DOHH2 (cell line): ENCODE measurements around the gene ADAMTS16.

Experiments used
- H3F3A ChIP-seq: fragments of 200-600 bp; sonication (generic), shearing (Covaris generic); 2 replicates; pipeline ENCODE4 v1.6.0; 2016; ENCODE audit warnings: antibody characterized with exemption, mild to moderate bottlenecking; ENCODE audit not compliant: control insufficient read depth, insufficient read depth
- H3K27ac ChIP-seq: fragments of 200-600 bp; sonication (generic); 2 replicates; pipeline ENCODE4 v1.5.1; 2014; ENCODE audit warnings: low read depth, mild to moderate bottlenecking, low read length, moderate library complexity
- H3K27me3 ChIP-seq: fragments of 200-600 bp; sonication (generic); 2 replicates; pipeline ENCODE4 v1.6.1; 2014; ENCODE audit warnings: mild to moderate bottlenecking, low read length, mixed read lengths; ENCODE audit not compliant: control insufficient read depth
- H3K36me3 ChIP-seq: fragments of 200-600 bp; sonication (generic); 2 replicates; pipeline ENCODE4 v1.6.1; 2014; ENCODE audit warnings: mild to moderate bottlenecking, low read length, moderate library complexity, mixed read lengths; ENCODE audit not compliant: control insufficient read depth
- H3K4me1 ChIP-seq: fragments of 200-600 bp; sonication (generic); 2 replicates; pipeline ENCODE4 v1.6.1; 2014; ENCODE audit warnings: mild to moderate bottlenecking, low read length, mixed read lengths; ENCODE audit not compliant: control insufficient read depth
- H3K4me2 ChIP-seq: fragments of 200-600 bp; sonication (generic); 2 replicates; pipeline ENCODE4 v1.6.0; 2014; ENCODE audit warnings: mild to moderate bottlenecking, low read length, moderate library complexity
- H3K4me3 ChIP-seq: fragments of 200-600 bp; sonication (generic); 2 replicates; pipeline ENCODE4 v1.5.1; 2014; ENCODE audit warnings: mild to moderate bottlenecking, low read length, mixed read lengths
- H3K79me2 ChIP-seq: fragments of 200-600 bp; sonication (generic); 2 replicates; pipeline ENCODE4 v1.6.1; 2014; ENCODE audit warnings: mild to moderate bottlenecking, low read length, mixed read lengths; ENCODE audit not compliant: control insufficient read depth
- H3K9me2 ChIP-seq: fragments of 200-600 bp; sonication (generic); replicated peaks from 2 replicates; pipeline ENCODE4 v1.6.1; 2014; ENCODE audit warnings: mild to moderate bottlenecking, low read length, mixed read lengths; ENCODE audit not compliant: control insufficient read depth
- H3K9me3 ChIP-seq: fragments of 200-600 bp; sonication (generic); 2 replicates; pipeline ENCODE4 v1.6.1; 2014; ENCODE audit warnings: antibody characterized with exemption, low read length, mixed read lengths; ENCODE audit not compliant: control insufficient read depth, insufficient read depth
- H4K20me1 ChIP-seq: fragments of 200-600 bp; sonication (generic); 2 replicates; pipeline ENCODE4 v1.6.0; 2014; ENCODE audit warnings: low read depth, mild to moderate bottlenecking, antibody characterized with exemption, low read length, moderate library complexity; ENCODE audit not compliant: control insufficient read depth, insufficient read depth
- CTCF ChIP-seq: fragments of 200-600 bp; sonication (generic); IDR thresholded peaks from one replicate; pipeline ENCODE4 v1.5.1; 2014; ENCODE audit warnings: antibody characterized with exemption, mild to moderate bottlenecking, low read depth, low read length; ENCODE audit not compliant: poor library complexity, severe bottlenecking
- EZH2phosphoT487 ChIP-seq: fragments of 200-600 bp; sonication (generic); IDR thresholded peaks from 2 replicates; pipeline ENCODE4 v1.6.1; 2017; ENCODE audit warnings: borderline replicate concordance, mild to moderate bottlenecking, antibody characterized with exemption, low read length, moderate library complexity, mixed read lengths

ADAMTS16 gene

GRCh38 chr5:5191906-5192305 lies 51.8 kb downstream of the ADAMTS16 start:
- no peak overlapping the region for H3K4me3 ChIP-seq
- H3F3A ChIP-seq, result no peaks in the 10 kb centered on the region
- no peaks in the 10 kb centered on the region; the same call in 1 of the 2 replicates for H3K9me2 ChIP-seq
- H3K9me3 ChIP-seq, result no peaks in the 10 kb centered on the region
- H3K27ac ChIP-seq, result no peak overlapping the region
- H4K20me1 ChIP-seq, result no peaks in the 10 kb centered on the region
- no peaks in the 10 kb centered on the region for H3K36me3 ChIP-seq
- TF ChIP-seq CTCF (no peak), EZH2phosphoT487 (no peak)
- no peaks in the 10 kb centered on the region for H3K79me2 ChIP-seq
- H3K27me3 ChIP-seq, result no peaks in the 10 kb centered on the region
- H3K4me1 ChIP-seq, result no peaks in the 10 kb centered on the region
- no peak overlapping the region for H3K4me2 ChIP-seq

- H3K27me3 ChIP-seq, result no peaks in the 10 kb centered on the region
- no peaks in the 10 kb centered on the region for H3K79me2 ChIP-seq
- H4K20me1 ChIP-seq, result no peaks in the 10 kb centered on the region
- no peaks in the 10 kb centered on the region for H3F3A ChIP-seq
- no peak overlapping the region for H3K27ac ChIP-seq
- H3K9me2 ChIP-seq, result no peaks in the 10 kb centered on the region
- no peak overlapping the region for H3K4me2 ChIP-seq
- H3K9me3 ChIP-seq, result no peaks in the 10 kb centered on the region
- no peak overlapping the region for H3K4me3 ChIP-seq
- H3K36me3 ChIP-seq, result no peaks in the 10 kb centered on the region
- H3K4me1 ChIP-seq, result no peaks in the 10 kb centered on the region
- TF ChIP-seq CTCF (no peak), EZH2phosphoT487 (no peak)
Measured at GRCh38 chr5:5192681-5193080, 52.6 kb downstream of the ADAMTS16 start.

- no peaks in the 10 kb centered on the region for H4K20me1 ChIP-seq
- H3K27me3 ChIP-seq, result no peaks in the 10 kb centered on the region
- H3K9me2 ChIP-seq, result no peaks in the 10 kb centered on the region
- TF ChIP-seq EZH2phosphoT487, result no peak
- no peak for TF ChIP-seq CTCF
- no peak overlapping the region for H3K4me2 ChIP-seq
- H3K36me3 ChIP-seq, result no peaks in the 10 kb centered on the region
- no peaks in the 10 kb centered on the region for H3K9me3 ChIP-seq
- H3K4me3 ChIP-seq, result no peak overlapping the region
- H3K4me1 ChIP-seq, result no peaks in the 10 kb centered on the region
- no peaks in the 10 kb centered on the region for H3F3A ChIP-seq
- no peaks in the 10 kb centered on the region for H3K79me2 ChIP-seq
- no peak overlapping the region for H3K27ac ChIP-seq
Measured at GRCh38 chr5:5195128-5195918, 55.2 kb downstream of the ADAMTS16 start.
